ENCODE results near the gene SUPT20HL1.

- TF ChIP-seq ZFX (IDR thresholded peaks at IDR 0.05) (no peak), CTCF (conservative IDR thresholded peaks at IDR 0.05) (no peak)
These were observed 19.9 kb upstream of the SUPT20HL1 start for GRCh38 chrX:24340501-24340900.

All from C4-2B (cell line).